ENCODE data around the gene ACVR1. TPM values are rescaled to one million over a fixed set of nuclear protein-coding genes. Genes with fewer than 3 reads are reported as not detected.

ACVR1 gene
- total RNA-seq, 1 donor from 2014 or later = 4.4 TPM

DNA sequence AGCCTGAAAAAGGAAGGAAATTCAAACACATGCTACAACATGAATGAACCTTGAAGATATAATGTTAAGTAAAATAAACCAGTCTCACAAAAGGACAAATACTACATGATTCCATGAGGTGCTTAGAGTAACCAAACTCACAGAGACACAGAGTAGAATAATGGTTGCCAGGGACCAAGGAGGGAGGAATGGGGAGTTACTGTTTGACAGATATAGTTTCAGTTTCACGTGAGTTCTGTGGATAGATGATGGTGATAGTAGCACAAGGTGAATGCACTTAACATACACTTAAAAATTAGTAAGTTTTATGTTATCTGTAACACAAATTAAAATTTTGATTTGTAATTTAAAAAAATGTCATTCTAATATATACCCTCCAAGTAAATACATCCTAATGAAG, 140.6 kb downstream of the ACVR1 start:
- H3K4me3 Mint-ChIP-seq = no peak overlapping the region
- DNase-seq = no peak
- ChIA-PET CTCF (no interaction called here), POLR2A (no interaction called here)
- TF ChIP-seq, protein P1, sequence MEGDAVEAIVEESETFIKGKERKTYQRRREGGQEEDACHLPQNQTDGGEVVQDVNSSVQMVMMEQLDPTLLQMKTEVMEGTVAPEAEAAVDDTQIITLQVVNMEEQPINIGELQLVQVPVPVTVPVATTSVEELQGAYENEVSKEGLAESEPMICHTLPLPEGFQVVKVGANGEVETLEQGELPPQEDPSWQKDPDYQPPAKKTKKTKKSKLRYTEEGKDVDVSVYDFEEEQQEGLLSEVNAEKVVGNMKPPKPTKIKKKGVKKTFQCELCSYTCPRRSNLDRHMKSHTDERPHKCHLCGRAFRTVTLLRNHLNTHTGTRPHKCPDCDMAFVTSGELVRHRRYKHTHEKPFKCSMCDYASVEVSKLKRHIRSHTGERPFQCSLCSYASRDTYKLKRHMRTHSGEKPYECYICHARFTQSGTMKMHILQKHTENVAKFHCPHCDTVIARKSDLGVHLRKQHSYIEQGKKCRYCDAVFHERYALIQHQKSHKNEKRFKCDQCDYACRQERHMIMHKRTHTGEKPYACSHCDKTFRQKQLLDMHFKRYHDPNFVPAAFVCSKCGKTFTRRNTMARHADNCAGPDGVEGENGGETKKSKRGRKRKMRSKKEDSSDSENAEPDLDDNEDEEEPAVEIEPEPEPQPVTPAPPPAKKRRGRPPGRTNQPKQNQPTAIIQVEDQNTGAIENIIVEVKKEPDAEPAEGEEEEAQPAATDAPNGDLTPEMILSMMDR (IDR thresholded peaks at IDR 0.05) = no peak
- intact Hi-C loops (cut with micrococcal nuclease) = no loop called here
- H3K36me3 Mint-ChIP-seq (ENCODE audit: low read depth) = peaks cover 52% of the 10 kb centered on the region
- peaks cover 3% of the 10 kb centered on the region for H3K9me3 Mint-ChIP-seq
- H3K27ac Mint-ChIP-seq = no peak overlapping the region
- ATAC-seq (ENCODE audit: low read depth) = no peak
- no peaks in the 10 kb centered on the region for H3K4me1 Mint-ChIP-seq
- no peaks in the 10 kb centered on the region for H3K27me3 Mint-ChIP-seq

GRCh38 chr2:157733263-157733662, 142.9 kb downstream of the ACVR1 start:
- Mint-ChIP-seq H3K27me3 (no peaks in the 10 kb centered on the region), H3K4me1 (peaks cover 5% of the 10 kb centered on the region), H3K27ac (no peak overlapping the region), H3K36me3 (ENCODE audit: low read depth) (peaks cover 57% of the 10 kb centered on the region), H3K4me3 (no peak overlapping the region), H3K9me3 (peaks cover 10% of the 10 kb centered on the region)
- ATAC-seq (ENCODE audit: low read depth) (no peak), DNase-seq (no peak)
- TF ChIP-seq, protein P1 (IDR thresholded peaks at IDR 0.05) = no peak
- ChIA-PET CTCF (no interaction called here), POLR2A (no interaction called here)
- intact Hi-C loops (cut with micrococcal nuclease) = no loop called here

- peaks cover 5% of the 10 kb centered on the region for H3K4me1 Mint-ChIP-seq
- H3K4me3 Mint-ChIP-seq = no peak overlapping the region
- no peak for ATAC-seq (ENCODE audit: low read depth)
- ChIA-PET CTCF (no interaction called here), POLR2A (no interaction called here)
- H3K27ac Mint-ChIP-seq = no peak overlapping the region
- H3K9me3 Mint-ChIP-seq = peaks cover 10% of the 10 kb centered on the region
- no peaks in the 10 kb centered on the region for H3K27me3 Mint-ChIP-seq
- H3K36me3 Mint-ChIP-seq (ENCODE audit: low read depth) = peaks cover 51% of the 10 kb centered on the region
- no peak for DNase-seq
- intact Hi-C loops (cut with micrococcal nuclease) = no loop called here
- TF ChIP-seq, protein P1 (IDR thresholded peaks at IDR 0.05) = no peak
Observed at GRCh38 chr2:157732596-157732995, 143.5 kb downstream of the ACVR1 start.

- peaks cover 26% of the 10 kb centered on the region for H3K36me3 Mint-ChIP-seq (ENCODE audit: low read depth)
- no peaks in the 10 kb centered on the region for H3K27me3 Mint-ChIP-seq
- intact Hi-C loops (cut with micrococcal nuclease) = no loop called here
- no peak overlapping the region for H3K27ac Mint-ChIP-seq
- H3K9me3 Mint-ChIP-seq = peaks cover 30% of the 10 kb centered on the region
- no peak overlapping the region for H3K4me3 Mint-ChIP-seq
- ChIA-PET CTCF (no interaction called here), POLR2A (no interaction called here)
- ATAC-seq (ENCODE audit: low read depth) (no peak), DNase-seq (no peak)
- TF ChIP-seq, protein P1 (IDR thresholded peaks at IDR 0.05) = no peak
- peaks cover 5% of the 10 kb centered on the region for H3K4me1 Mint-ChIP-seq
Observed at GRCh38 chr2:157727693-157728092, 148.4 kb downstream of the ACVR1 start.

- ChIA-PET CTCF (no interaction called here), POLR2A (no interaction called here)
- intact Hi-C loops (cut with micrococcal nuclease) = no loop called here
- ATAC-seq (ENCODE audit: low read depth) (no peak), DNase-seq (no peak)
- Mint-ChIP-seq H3K36me3 (ENCODE audit: low read depth) (peaks cover 28% of the 10 kb centered on the region), H3K9me3 (peaks cover 34% of the 10 kb centered on the region), H3K27ac (no peak overlapping the region), H3K27me3 (no peaks in the 10 kb centered on the region), H3K4me1 (peaks cover 5% of the 10 kb centered on the region), H3K4me3 (no peak overlapping the region)
- TF ChIP-seq, protein P1 (IDR thresholded peaks at IDR 0.05) = no peak
Observed at GRCh38 chr2:157726946-157727345, 149.2 kb downstream of the ACVR1 start.

All from activated B cell treated with CpG ODN at 0.5 μM for 24 hours (primary cell).